HG02981 (cell line): ENCODE data around the gene ACVR1.

Source experiments
- ATAC-seq: cut with Tn5 transposase; IDR thresholded peaks from one replicate; pipeline ENCODE4 v1.9.1; 2021; ENCODE audit warnings: mild to moderate bottlenecking, moderate library complexity; ENCODE audit not compliant: unreplicated experiment

Gene ACVR1

GRCh38 chr2:157800838-157801495, 75.2 kb downstream of the ACVR1 start:
- ATAC-seq = no peak

GRCh38 chr2:157793053-157793612, 83.0 kb downstream of the ACVR1 start:
- ATAC-seq = no peak

GRCh38 chr2:157792335-157793052, 83.6 kb downstream of the ACVR1 start:
- no peak for ATAC-seq

GRCh38 chr2:157790780-157791179, 85.3 kb downstream of the ACVR1 start:
- ATAC-seq = no peak

- ATAC-seq = no peak
These were observed 86.1 kb downstream of the ACVR1 start for GRCh38 chr2:157789933-157790511.

- no peak for ATAC-seq
These were observed 86.9 kb downstream of the ACVR1 start for GRCh38 chr2:157789256-157789655.

GRCh38 chr2:157788201-157788600, 87.9 kb downstream of the ACVR1 start:
- ATAC-seq = no peak

GRCh38 chr2:157787364-157787938, 88.7 kb downstream of the ACVR1 start:
- no peak for ATAC-seq

- no peak for ATAC-seq
These were observed 89.3 kb downstream of the ACVR1 start for GRCh38 chr2:157786663-157787363.

GRCh38 chr2:157785866-157786662, 90.1 kb downstream of the ACVR1 start:
- no peak for ATAC-seq

GRCh38 chr2:157785200-157785599, 90.9 kb downstream of the ACVR1 start:
- ATAC-seq = no peak

- ATAC-seq = no peak
These were observed 91.3 kb downstream of the ACVR1 start for GRCh38 chr2:157784823-157785175.

- ATAC-seq = no peak
These were observed 91.8 kb downstream of the ACVR1 start for GRCh38 chr2:157784169-157784822.

GRCh38 chr2:157783245-157783644, 92.9 kb downstream of the ACVR1 start:
- ATAC-seq = no peak

- no peak for ATAC-seq
These were observed 93.9 kb downstream of the ACVR1 start for GRCh38 chr2:157782057-157782845.

- no peak for ATAC-seq
These were observed 95.9 kb downstream of the ACVR1 start for GRCh38 chr2:157780211-157780610.

GRCh38 chr2:157779794-157780193, 96.3 kb downstream of the ACVR1 start:
- no peak for ATAC-seq

- no peak for ATAC-seq
These were observed 98.7 kb downstream of the ACVR1 start for GRCh38 chr2:157777427-157777826.

GRCh38 chr2:157771234-157771633, 104.9 kb downstream of the ACVR1 start:
- ATAC-seq = no peak
